ENCODE results near the gene UPP2.

Gene UPP2

DNA sequence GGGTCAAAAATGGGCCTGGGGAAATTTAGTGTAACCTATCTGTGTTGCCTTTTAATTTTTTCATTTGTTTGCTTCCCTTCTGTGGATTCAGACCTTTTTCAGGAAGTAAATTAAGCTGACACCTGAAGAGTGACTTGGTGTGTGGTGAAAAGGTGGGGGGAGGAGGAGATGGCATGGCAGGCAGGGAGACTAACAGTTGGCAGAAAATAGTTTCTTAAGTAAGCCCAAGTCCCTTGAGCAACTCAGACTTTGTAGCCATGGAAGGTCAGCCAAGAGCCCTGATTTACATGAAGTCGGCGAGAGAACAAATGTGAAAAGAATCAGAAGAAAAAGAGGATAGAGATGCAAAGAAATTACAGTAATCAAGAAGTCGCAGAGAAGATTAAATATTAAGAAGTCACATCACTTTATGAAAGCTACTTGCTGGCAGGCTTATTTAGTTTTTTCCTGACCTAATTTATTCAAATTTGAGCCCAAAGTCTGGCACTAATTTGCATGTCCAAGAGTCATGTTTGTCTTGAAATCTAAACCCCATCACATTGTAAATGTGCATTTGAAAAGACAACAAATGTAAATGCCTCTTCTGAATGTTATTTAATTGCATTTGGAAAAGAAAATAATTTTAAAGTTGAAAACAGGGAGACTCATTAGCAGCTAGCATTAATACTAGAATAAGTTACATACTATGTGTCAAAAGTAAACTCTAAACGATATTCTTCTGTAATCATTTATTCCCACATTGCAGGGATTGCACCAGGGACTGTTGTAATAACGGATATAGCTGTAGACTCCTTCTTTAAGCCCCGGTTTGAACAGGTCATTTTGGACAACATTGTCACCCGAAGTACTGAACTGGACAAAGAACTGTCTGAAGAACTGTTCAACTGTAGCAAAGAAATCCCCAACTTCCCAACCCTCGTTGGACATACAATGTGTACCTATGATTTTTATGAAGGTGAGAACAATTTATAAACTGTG, 19.3 kb downstream of the UPP2 start:
- peaks cover 14% of the 10 kb centered on the region for H3K27me3 Mint-ChIP-seq
- DNase-seq (ENCODE audit: low spot score in 2 of 2) (no peak), ATAC-seq (ENCODE audit: low read depth) (no peak)
- H3K4me3 Mint-ChIP-seq = no peak overlapping the region
- H3K36me3 Mint-ChIP-seq = no peaks in the 10 kb centered on the region
- no peaks in the 10 kb centered on the region for H3K4me1 Mint-ChIP-seq
- no peak overlapping the region for H3K27ac Mint-ChIP-seq
- no peaks in the 10 kb centered on the region for H3K9me3 Mint-ChIP-seq

DNA sequence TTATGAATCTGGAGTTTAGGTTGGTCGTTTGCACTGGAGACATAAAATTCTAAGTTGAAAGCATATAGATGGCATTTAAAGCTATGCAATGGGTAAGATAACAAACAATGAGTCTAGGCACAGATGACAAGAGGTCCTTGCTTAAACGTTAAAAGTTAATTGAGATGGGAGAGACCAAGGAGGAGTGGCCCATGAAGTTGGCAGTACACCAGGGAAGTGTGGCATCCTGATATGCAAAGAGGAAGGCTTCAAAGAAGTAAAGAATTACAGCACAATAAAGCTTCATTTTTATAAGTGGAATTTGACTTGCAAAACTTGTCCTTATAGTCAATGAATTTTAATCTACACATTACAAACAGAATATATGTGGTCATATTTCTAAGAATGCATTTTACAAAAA, 23.2 kb downstream of the UPP2 start:
- H3K27ac Mint-ChIP-seq = no peak overlapping the region

DNA sequence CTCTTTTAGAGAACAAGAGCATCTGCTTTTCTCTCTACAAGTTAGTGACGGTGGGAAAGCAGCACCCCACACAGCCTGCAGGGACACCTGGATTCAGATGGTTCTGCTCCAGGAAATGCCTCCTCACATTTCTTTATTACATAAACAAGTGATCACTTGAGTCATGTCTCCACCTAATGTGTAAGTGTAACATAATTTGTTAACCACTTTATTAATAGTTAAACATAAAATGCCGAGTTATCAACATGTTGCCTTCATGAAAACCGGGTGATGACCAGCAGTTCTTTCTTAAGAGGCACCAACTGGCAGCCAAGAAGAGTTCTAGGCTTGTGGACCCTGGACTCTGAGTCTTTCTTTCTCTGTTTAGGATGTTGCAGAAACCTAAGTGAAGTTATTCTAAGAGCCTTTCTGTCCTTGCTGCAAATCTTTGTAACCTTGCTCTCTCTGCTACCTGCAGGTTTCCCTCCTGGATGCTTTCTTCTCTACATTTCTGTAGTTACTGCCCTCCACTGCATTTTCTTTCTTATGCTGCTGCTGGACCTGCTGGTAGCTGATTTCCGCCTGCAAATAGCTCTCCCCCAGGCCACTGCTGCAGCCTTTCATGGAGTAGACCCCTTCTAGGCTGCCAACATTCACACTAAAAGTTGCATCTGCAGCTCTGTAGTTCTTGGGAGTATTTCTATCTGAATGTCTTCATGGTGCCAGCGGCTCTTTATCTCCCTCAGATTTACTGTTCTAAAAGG, 24.3 kb downstream of the UPP2 start:
- no peaks in the 10 kb centered on the region for H3K4me1 Mint-ChIP-seq
- no peak overlapping the region for H3K27ac Mint-ChIP-seq
- DNase-seq (ENCODE audit: low spot score in 2 of 2) (no peak), ATAC-seq (ENCODE audit: low read depth) (no peak)
- H3K4me3 Mint-ChIP-seq = no peak overlapping the region
- peaks cover 15% of the 10 kb centered on the region for H3K27me3 Mint-ChIP-seq
- H3K36me3 Mint-ChIP-seq = no peaks in the 10 kb centered on the region
- H3K9me3 Mint-ChIP-seq = no peaks in the 10 kb centered on the region

More for the DNA sequence above, 23.2 kb downstream of the UPP2 start:
- Mint-ChIP-seq H3K4me3 (no peak overlapping the region), H3K36me3 (no peaks in the 10 kb centered on the region), H3K27me3 (peaks cover 15% of the 10 kb centered on the region), H3K9me3 (no peaks in the 10 kb centered on the region), H3K4me1 (no peaks in the 10 kb centered on the region)
- DNase-seq (ENCODE audit: low spot score in 2 of 2) (no peak), ATAC-seq (ENCODE audit: low read depth) (no peak)

DNA sequence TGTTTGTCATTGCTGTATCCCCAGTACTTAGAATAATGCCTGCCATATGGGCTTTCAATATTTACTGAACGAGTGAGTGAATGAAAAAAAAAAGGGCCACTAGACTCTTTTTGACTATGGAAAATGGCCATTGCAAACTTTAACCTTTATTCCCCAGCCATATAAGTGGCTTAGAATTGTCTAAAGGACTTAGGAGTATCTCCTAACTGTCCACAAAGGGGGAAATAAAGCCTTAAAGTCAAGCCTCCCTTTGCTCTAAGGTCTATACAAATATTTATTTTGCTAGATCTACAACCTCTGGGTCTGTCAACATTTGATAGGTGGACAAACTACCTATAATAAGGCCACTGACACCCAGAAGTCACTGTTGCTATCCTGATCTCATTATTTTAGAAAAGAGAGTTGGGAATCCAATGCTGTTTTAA, 25.7 kb downstream of the UPP2 start:
- Mint-ChIP-seq H3K27me3 (peaks cover 17% of the 10 kb centered on the region), H3K4me3 (no peak overlapping the region), H3K9me3 (no peaks in the 10 kb centered on the region), H3K36me3 (no peaks in the 10 kb centered on the region), H3K4me1 (no peaks in the 10 kb centered on the region), H3K27ac (no peak overlapping the region)
- ATAC-seq (ENCODE audit: low read depth) = no peak
- DNase-seq (ENCODE audit: low spot score in 2 of 2) = no peak

DNA sequence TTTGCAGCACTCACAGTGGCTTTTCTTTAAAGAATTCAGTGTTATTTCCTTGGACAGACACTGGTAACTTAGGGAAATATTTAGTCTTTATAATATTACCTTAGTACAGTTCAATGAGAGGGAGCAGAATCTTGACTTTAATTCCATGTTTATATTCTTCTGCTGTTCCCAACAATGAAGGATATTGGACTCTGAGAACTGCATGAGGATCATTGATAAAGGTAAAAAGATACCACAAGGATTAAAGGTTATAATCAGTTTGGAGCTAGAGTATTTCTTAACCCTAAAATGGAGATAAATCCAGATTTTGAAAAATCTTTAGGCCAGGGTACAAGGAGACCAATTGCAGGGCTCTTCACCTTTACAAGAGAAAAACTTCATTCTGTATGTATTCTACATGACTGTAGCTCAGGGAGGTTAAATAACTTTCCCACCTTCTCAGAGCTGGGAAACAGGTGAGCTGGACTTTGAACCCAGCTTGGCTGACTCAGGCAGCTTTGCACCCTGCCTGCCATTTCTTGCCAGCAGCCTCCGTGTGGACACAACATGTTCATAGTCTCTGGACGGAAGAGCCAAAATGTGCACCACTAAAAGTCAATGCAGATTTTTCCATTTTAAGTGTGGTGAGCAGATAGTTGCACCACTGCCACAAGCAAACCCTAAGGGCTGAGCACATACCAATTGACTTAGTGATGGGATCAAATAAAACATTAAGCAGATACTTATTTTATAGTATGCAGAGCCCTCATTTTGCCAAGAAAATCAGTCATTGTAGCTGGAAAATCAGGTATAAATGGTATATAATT, 26.7 kb downstream of the UPP2 start:
- Mint-ChIP-seq H3K27me3 (peaks cover 16% of the 10 kb centered on the region), H3K4me3 (no peak overlapping the region), H3K9me3 (no peaks in the 10 kb centered on the region), H3K36me3 (no peaks in the 10 kb centered on the region), H3K27ac (no peak overlapping the region), H3K4me1 (no peaks in the 10 kb centered on the region)
- DNase-seq (ENCODE audit: low spot score in 2 of 2) = no peak
- ATAC-seq (ENCODE audit: low read depth) = no peak

DNA sequence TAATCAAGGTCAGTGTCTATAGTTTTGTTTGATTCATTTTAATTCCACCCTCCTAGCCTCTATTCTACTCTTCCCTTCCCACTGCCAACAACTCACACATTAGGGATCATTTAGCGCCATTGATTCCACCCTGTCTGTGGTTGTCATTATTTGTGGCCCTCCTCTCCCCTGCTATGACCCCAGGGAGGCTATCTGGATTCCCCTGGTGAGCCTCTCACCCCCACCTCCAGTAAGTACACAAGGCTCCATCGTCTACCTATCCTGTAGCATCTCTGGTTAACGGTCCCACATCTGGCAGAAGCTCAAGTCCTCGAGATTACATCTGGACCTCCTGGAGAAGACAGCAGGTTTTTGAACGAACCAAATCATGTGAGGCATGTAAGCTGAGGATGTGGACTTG, 27.4 kb downstream of the UPP2 start:
- no peak overlapping the region for H3K4me3 Mint-ChIP-seq
- DNase-seq (ENCODE audit: low spot score in 2 of 2) (no peak), ATAC-seq (ENCODE audit: low read depth) (no peak)
- no peak overlapping the region for H3K27ac Mint-ChIP-seq
- H3K4me1 Mint-ChIP-seq = no peaks in the 10 kb centered on the region
- H3K27me3 Mint-ChIP-seq = peaks cover 14% of the 10 kb centered on the region
- no peaks in the 10 kb centered on the region for H3K36me3 Mint-ChIP-seq
- no peaks in the 10 kb centered on the region for H3K9me3 Mint-ChIP-seq

DNA sequence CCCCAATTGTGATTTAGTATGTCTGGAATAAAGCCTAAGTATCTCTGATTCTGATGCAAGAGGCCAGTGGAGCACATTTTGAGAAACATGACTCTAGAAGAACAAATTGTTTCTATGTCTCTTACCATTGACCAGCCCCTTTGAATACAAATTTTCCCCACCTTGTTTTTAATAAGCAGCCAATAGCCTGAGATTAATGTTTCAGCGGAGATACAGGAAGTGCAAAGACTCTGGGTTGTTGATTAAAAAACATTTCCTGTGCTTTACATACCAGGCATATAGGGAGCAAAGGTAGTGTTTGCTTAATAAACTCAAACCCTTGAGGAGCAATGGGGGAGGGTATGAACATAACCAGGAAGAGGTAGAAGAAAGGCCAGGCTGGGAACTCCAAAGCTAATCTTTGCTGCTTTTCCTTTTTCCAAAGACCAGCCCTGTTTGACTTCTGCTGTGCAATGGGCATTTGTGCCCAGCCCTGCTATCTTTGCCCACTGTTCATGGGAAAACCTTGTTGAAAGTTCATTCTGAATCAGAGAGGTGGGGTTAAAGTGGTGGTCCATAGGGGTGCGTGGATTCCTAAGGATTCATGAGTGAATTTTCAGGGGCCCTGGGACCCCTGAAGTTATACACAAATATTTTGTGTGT, 29.3 kb downstream of the UPP2 start:
- DNase-seq (ENCODE audit: low spot score in 2 of 2) (no peak), ATAC-seq (ENCODE audit: low read depth) (no peak)
- Mint-ChIP-seq H3K4me1 (no peaks in the 10 kb centered on the region), H3K4me3 (no peak overlapping the region), H3K27me3 (peaks cover 8% of the 10 kb centered on the region), H3K9me3 (no peaks in the 10 kb centered on the region), H3K36me3 (no peaks in the 10 kb centered on the region), H3K27ac (no peak overlapping the region)

DNA sequence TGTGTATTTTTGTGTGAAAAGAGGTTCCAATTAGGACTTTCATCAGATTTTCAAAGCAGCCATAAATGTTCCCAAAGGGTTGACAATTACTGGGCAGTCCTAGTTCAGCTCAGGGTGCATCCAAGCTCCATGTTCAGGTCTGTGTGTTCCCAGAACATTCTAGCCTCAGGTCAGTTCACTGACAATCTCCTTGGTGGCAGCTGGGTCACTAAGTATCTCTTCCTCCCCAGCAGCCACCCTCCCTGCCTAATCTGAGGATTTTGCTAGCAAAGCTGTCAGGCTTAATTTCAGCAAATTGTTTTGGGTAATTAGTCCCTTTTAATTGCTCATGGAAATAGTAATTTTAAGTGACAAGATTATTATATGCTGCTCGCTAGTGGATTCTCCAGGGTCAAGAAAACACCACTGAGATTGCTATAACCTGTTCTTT, 29.8 kb downstream of the UPP2 start:
- no peaks in the 10 kb centered on the region for H3K36me3 Mint-ChIP-seq
- no peak overlapping the region for H3K27ac Mint-ChIP-seq
- H3K4me3 Mint-ChIP-seq = no peak overlapping the region
- H3K4me1 Mint-ChIP-seq = no peaks in the 10 kb centered on the region
- no peaks in the 10 kb centered on the region for H3K9me3 Mint-ChIP-seq
- peaks cover 8% of the 10 kb centered on the region for H3K27me3 Mint-ChIP-seq
- ATAC-seq (ENCODE audit: low read depth) = no peak
- DNase-seq (ENCODE audit: low spot score in 2 of 2) = no peak

DNA sequence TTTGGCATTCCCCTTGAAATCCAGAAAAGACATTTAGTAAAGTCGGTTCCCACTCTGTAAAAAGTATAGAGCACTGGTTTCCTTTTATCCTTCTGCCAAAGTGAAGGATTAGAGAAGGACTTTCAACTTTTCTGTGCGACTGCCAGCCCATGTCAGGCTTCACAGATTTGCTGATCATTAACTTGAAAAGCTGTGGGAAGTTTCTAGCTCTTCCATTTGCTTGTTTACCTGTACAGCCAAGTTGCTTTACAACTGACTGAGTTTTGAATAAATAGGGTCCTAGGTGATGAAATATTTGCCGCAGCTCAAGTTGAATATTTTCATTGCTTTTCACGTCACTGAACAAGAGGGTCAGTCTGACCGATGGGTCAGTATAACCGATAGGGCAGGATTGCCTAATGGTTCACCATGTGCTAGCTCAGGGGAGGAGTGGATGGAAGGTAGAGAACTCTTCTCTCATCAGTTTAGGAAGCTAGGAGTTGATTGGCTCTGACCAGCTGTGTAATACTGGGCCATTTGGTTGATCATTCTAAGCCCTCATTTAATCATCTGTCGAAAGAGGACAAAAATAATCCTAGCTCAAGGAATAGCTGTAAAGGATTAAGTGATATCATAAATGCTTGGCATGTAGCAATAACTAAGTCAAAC, 30.4 kb downstream of the UPP2 start:
- ATAC-seq (ENCODE audit: low read depth) (no peak), DNase-seq (ENCODE audit: low spot score in 2 of 2) (no peak)
- Mint-ChIP-seq H3K4me3 (no peak overlapping the region), H3K27me3 (peaks cover 8% of the 10 kb centered on the region), H3K4me1 (no peaks in the 10 kb centered on the region), H3K9me3 (no peaks in the 10 kb centered on the region), H3K36me3 (no peaks in the 10 kb centered on the region), H3K27ac (no peak overlapping the region)

DNA sequence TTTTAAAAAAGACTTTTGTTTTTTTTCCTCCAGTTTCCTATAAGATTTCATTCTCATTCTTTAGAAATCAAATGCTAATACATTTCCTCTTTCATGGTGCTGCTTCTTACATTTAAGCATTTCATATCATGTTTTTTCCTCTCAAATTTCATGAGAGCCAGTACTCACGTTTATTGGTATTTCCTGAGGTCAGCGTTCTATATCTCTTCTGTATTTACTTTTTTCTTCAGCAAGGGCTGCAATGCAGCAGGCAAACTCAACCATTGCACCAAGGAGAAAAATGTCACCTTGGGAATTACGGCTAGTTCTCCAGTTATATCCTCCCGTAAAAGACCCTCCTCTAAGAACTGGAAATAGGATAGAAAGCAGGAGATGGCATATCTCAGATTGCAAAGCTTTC, 32.4 kb downstream of the UPP2 start:
- Mint-ChIP-seq H3K4me3 (no peak overlapping the region), H3K36me3 (no peaks in the 10 kb centered on the region), H3K27ac (no peak overlapping the region), H3K9me3 (no peaks in the 10 kb centered on the region), H3K4me1 (no peaks in the 10 kb centered on the region), H3K27me3 (peaks cover 7% of the 10 kb centered on the region)
- ATAC-seq (ENCODE audit: low read depth) (no peak), DNase-seq (ENCODE audit: low spot score in 2 of 2) (no peak)

DNA sequence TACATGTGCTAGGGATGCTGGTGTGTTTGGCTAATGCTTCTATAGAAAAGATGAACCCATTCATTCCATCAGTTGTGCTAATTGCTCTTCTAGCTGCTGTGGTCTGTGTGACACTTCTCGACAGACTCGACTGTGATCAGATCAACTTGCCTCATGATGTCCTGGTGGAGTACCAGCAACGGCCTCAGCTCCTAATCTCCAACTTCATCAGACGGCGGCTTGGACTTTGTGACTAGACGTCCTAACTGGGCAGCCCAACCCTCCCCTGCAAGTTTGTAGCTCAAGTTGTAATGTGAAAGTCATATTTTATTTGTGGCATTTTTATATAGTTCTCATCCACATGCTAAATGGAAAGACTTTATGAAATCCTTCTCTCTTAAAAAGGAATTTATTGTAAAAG, 33.0 kb downstream of the UPP2 start:
- Mint-ChIP-seq H3K36me3 (no peaks in the 10 kb centered on the region), H3K27ac (no peak overlapping the region), H3K4me3 (no peak overlapping the region), H3K9me3 (no peaks in the 10 kb centered on the region), H3K27me3 (peaks cover 6% of the 10 kb centered on the region), H3K4me1 (no peaks in the 10 kb centered on the region)
- ATAC-seq (ENCODE audit: low read depth) (no peak), DNase-seq (ENCODE audit: low spot score in 2 of 2) (no peak)

DNA sequence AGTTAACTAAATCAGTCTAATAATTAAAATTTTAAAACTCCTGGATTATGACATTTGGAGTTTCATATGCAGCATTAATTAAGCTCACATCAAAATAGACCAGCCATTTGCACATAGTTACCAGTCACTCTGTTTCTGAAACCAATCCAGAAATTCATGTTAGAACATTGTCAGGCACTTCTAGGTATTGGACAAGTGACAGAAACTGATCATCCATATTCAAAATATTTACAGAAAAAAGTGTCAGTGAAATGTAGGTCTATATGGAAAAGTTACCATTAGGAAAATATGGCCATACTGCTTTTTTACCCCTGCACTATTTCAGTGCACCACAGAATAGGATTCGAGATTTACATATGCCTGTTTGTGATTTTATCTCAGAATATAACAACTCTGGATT, 33.4 kb downstream of the UPP2 start:
- H3K4me1 Mint-ChIP-seq = no peaks in the 10 kb centered on the region

DNA sequence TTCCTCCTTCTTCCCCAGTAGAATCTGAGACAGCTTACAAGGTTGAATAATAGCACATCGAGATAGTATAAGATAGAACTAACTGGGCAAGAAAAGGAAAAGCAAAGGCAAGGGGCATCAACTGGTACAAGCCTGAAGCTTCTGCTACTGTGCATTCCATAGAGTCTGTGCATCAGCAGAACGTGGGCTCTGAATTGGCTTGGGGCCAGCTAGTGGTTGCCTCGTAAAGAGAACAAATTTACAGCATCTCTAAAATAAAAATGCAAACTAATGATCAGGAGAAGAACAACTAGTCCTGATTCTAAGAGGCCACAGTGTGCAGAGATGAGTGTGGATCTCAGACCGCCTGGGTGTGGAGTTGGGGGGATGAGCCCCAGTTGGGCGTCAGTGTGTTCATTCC, 36.6 kb downstream of the UPP2 start:
- Mint-ChIP-seq H3K27me3 (peaks cover 6% of the 10 kb centered on the region), H3K4me1 (peaks cover 3% of the 10 kb centered on the region), H3K9me3 (no peaks in the 10 kb centered on the region), H3K4me3 (no peak overlapping the region), H3K36me3 (no peaks in the 10 kb centered on the region), H3K27ac (no peak overlapping the region)
- no peak for ATAC-seq (ENCODE audit: low read depth)
- no peak for DNase-seq (ENCODE audit: low spot score in 2 of 2)

More for the DNA sequence above, 33.4 kb downstream of the UPP2 start:
- H3K9me3 Mint-ChIP-seq = no peaks in the 10 kb centered on the region
- H3K27me3 Mint-ChIP-seq = peaks cover 6% of the 10 kb centered on the region
- ATAC-seq (ENCODE audit: low read depth) = no peak
- no peak overlapping the region for H3K27ac Mint-ChIP-seq
- no peak for DNase-seq (ENCODE audit: low spot score in 2 of 2)
- H3K36me3 Mint-ChIP-seq = no peaks in the 10 kb centered on the region
- H3K4me3 Mint-ChIP-seq = no peak overlapping the region

Measured in memory B cell (primary cell).